DOHH2 (cell line): ENCODE measurements around the gene RPTOR.

Experiments
- H3F3A ChIP-seq: fragments of 200-600 bp; sonication (generic), shearing (Covaris generic); 2 replicates; pipeline ENCODE4 v1.6.0; 2016; ENCODE audit warnings: antibody characterized with exemption, mild to moderate bottlenecking; ENCODE audit not compliant: control insufficient read depth, insufficient read depth
- H3K27ac ChIP-seq: fragments of 200-600 bp; sonication (generic); 2 replicates; pipeline ENCODE4 v1.5.1; 2014; ENCODE audit warnings: low read depth, mild to moderate bottlenecking, low read length, moderate library complexity
- H3K27me3 ChIP-seq: fragments of 200-600 bp; sonication (generic); 2 replicates; pipeline ENCODE4 v1.6.1; 2014; ENCODE audit warnings: mild to moderate bottlenecking, low read length, mixed read lengths; ENCODE audit not compliant: control insufficient read depth
- H3K36me3 ChIP-seq: fragments of 200-600 bp; sonication (generic); 2 replicates; pipeline ENCODE4 v1.6.1; 2014; ENCODE audit warnings: mild to moderate bottlenecking, low read length, moderate library complexity, mixed read lengths; ENCODE audit not compliant: control insufficient read depth
- H3K4me1 ChIP-seq: fragments of 200-600 bp; sonication (generic); 2 replicates; pipeline ENCODE4 v1.6.1; 2014; ENCODE audit warnings: mild to moderate bottlenecking, low read length, mixed read lengths; ENCODE audit not compliant: control insufficient read depth
- H3K4me2 ChIP-seq: fragments of 200-600 bp; sonication (generic); 2 replicates; pipeline ENCODE4 v1.6.0; 2014; ENCODE audit warnings: mild to moderate bottlenecking, low read length, moderate library complexity
- H3K4me3 ChIP-seq: fragments of 200-600 bp; sonication (generic); 2 replicates; pipeline ENCODE4 v1.5.1; 2014; ENCODE audit warnings: mild to moderate bottlenecking, low read length, mixed read lengths
- H3K79me2 ChIP-seq: fragments of 200-600 bp; sonication (generic); 2 replicates; pipeline ENCODE4 v1.6.1; 2014; ENCODE audit warnings: mild to moderate bottlenecking, low read length, mixed read lengths; ENCODE audit not compliant: control insufficient read depth
- H3K9me2 ChIP-seq: fragments of 200-600 bp; sonication (generic); replicated peaks from 2 replicates; pipeline ENCODE4 v1.6.1; 2014; ENCODE audit warnings: mild to moderate bottlenecking, low read length, mixed read lengths; ENCODE audit not compliant: control insufficient read depth
- H3K9me3 ChIP-seq: fragments of 200-600 bp; sonication (generic); 2 replicates; pipeline ENCODE4 v1.6.1; 2014; ENCODE audit warnings: antibody characterized with exemption, low read length, mixed read lengths; ENCODE audit not compliant: control insufficient read depth, insufficient read depth
- H4K20me1 ChIP-seq: fragments of 200-600 bp; sonication (generic); 2 replicates; pipeline ENCODE4 v1.6.0; 2014; ENCODE audit warnings: low read depth, mild to moderate bottlenecking, antibody characterized with exemption, low read length, moderate library complexity; ENCODE audit not compliant: control insufficient read depth, insufficient read depth
- CTCF ChIP-seq: fragments of 200-600 bp; sonication (generic); IDR thresholded peaks from one replicate; pipeline ENCODE4 v1.5.1; 2014; ENCODE audit warnings: antibody characterized with exemption, mild to moderate bottlenecking, low read depth, low read length; ENCODE audit not compliant: poor library complexity, severe bottlenecking
- EZH2phosphoT487 ChIP-seq: fragments of 200-600 bp; sonication (generic); IDR thresholded peaks from 2 replicates; pipeline ENCODE4 v1.6.1; 2017; ENCODE audit warnings: borderline replicate concordance, mild to moderate bottlenecking, antibody characterized with exemption, low read length, moderate library complexity, mixed read lengths

RPTOR gene

GRCh38 chr17:80596760-80597608 lies 52.3 kb downstream of the RPTOR start:
- no peak overlapping the region for H3K4me3 ChIP-seq
- no peaks in the 10 kb centered on the region for H3F3A ChIP-seq
- H3K79me2 ChIP-seq = peaks cover 93% of the 10 kb centered on the region
- H3K4me1 ChIP-seq = peaks cover 6% of the 10 kb centered on the region; the same call in 1 of the 2 replicates
- H3K27me3 ChIP-seq = no peaks in the 10 kb centered on the region
- no peak for TF ChIP-seq CTCF
- TF ChIP-seq EZH2phosphoT487 = no peak
- H3K9me3 ChIP-seq = no peaks in the 10 kb centered on the region
- H3K4me2 ChIP-seq = no peak overlapping the region
- no peak overlapping the region for H3K27ac ChIP-seq
- no peaks in the 10 kb centered on the region for H3K36me3 ChIP-seq
- H3K9me2 ChIP-seq = no peaks in the 10 kb centered on the region
- no peaks in the 10 kb centered on the region for H4K20me1 ChIP-seq

GRCh38 chr17:80598813-80599545 lies 54.3 kb downstream of the RPTOR start:
- Histone ChIP-seq H4K20me1 (no peaks in the 10 kb centered on the region), H3K9me2 (no peaks in the 10 kb centered on the region), H3K36me3 (no peaks in the 10 kb centered on the region), H3K27me3 (no peaks in the 10 kb centered on the region), H3K27ac (no peak overlapping the region), H3F3A (peaks cover 4% of the 10 kb centered on the region; the same call in 1 of the 2 replicates), H3K79me2 (peaks cover 90% of the 10 kb centered on the region), H3K9me3 (no peaks in the 10 kb centered on the region), H3K4me2 (no peak overlapping the region), H3K4me3 (no peak overlapping the region), H3K4me1 (peaks cover 21% of the 10 kb centered on the region)
- TF ChIP-seq EZH2phosphoT487 = no peak
- no peak for TF ChIP-seq CTCF

- Histone ChIP-seq H3F3A (peaks cover 11% of the 10 kb centered on the region), H3K79me2 (peaks cover 90% of the 10 kb centered on the region), H3K4me2 (no peak overlapping the region), H3K27ac (no peak overlapping the region), H3K36me3 (no peaks in the 10 kb centered on the region), H4K20me1 (no peaks in the 10 kb centered on the region), H3K27me3 (no peaks in the 10 kb centered on the region), H3K9me3 (no peaks in the 10 kb centered on the region), H3K4me1 (peaks cover 29% of the 10 kb centered on the region), H3K9me2 (no peaks in the 10 kb centered on the region), H3K4me3 (no peak overlapping the region)
- TF ChIP-seq EZH2phosphoT487 = no peak
- no peak for TF ChIP-seq CTCF
Measured at GRCh38 chr17:80599546-80600305, 55.1 kb downstream of the RPTOR start.
